Natural killer cell treated with Interleukin-12 subunit alpha and Interleukin-12 subunit beta and Interleukin-15 and Interleukin-18, amount 100 ng/mL, for 72 hours (primary cell): ENCODE measurements around the gene LRG1. TPM values are rescaled to one million over a fixed set of nuclear protein-coding genes. Genes with fewer than 3 reads are reported as not detected.
A peak's percentile ranks its signal among the peaks of the same experiment; 100 is the strongest.

Experiments used
- ATAC-seq, 2 donors: fragments of 150-1000 bp; cut with Tn5 transposase in 1 of 2; sonication (Bioruptor Pico), chemical (Tn5 transposase) in 1 of 2; 2 replicates each; pipeline ENCODE4 v1.10.0; 2021
- DNase-seq: peaks from one replicate; pipeline ENCODE4 v3.0.0; 2022; ENCODE audit warnings: low spot score
- H3K27ac Mint-ChIP-seq, 2 donors: 1 replicate in 1 of 2; 2 replicates in 1 of 2; pipeline ENCODE4 v1.8.0; 2022; ENCODE audit warnings: mixed read lengths in 2 of 2, mild to moderate bottlenecking in 1 of 2, moderate library complexity in 1 of 2
- H3K27me3 Mint-ChIP-seq, 2 donors: 1 replicate in 1 of 2; 2 replicates in 1 of 2; pipeline ENCODE4 v1.8.0; 2022; ENCODE audit warnings: mixed read lengths in 2 of 2
- H3K36me3 Mint-ChIP-seq: one replicate; pipeline ENCODE4 v1.8.0; 2022; ENCODE audit warnings: mixed read lengths
- H3K4me1 Mint-ChIP-seq, 2 donors: 1 replicate in 1 of 2; 2 replicates in 1 of 2; pipeline ENCODE4 v1.8.0; 2022; ENCODE audit warnings: low read depth in 2 of 2, mixed read lengths in 2 of 2, mild to moderate bottlenecking in 1 of 2
- H3K4me3 Mint-ChIP-seq: one replicate; pipeline ENCODE4 v1.8.0; 2022; ENCODE audit warnings: mixed read lengths
- H3K9me3 Mint-ChIP-seq: 2 replicates; pipeline ENCODE4 v1.8.0; 2022; ENCODE audit warnings: mixed read lengths
- total RNA-seq, 2 donors: library from RNA; stranded (reverse); gene quantifications; one replicate each; pipeline ENCODE4 v1.2.3, GENCODE V29; 2022

The LRG1 gene, protein sequence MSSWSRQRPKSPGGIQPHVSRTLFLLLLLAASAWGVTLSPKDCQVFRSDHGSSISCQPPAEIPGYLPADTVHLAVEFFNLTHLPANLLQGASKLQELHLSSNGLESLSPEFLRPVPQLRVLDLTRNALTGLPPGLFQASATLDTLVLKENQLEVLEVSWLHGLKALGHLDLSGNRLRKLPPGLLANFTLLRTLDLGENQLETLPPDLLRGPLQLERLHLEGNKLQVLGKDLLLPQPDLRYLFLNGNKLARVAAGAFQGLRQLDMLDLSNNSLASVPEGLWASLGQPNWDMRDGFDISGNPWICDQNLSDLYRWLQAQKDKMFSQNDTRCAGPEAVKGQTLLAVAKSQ
- under 1 TPM in 1 of 2 donors, not detected in 1; 0.36 TPM for total RNA-seq

DNA sequence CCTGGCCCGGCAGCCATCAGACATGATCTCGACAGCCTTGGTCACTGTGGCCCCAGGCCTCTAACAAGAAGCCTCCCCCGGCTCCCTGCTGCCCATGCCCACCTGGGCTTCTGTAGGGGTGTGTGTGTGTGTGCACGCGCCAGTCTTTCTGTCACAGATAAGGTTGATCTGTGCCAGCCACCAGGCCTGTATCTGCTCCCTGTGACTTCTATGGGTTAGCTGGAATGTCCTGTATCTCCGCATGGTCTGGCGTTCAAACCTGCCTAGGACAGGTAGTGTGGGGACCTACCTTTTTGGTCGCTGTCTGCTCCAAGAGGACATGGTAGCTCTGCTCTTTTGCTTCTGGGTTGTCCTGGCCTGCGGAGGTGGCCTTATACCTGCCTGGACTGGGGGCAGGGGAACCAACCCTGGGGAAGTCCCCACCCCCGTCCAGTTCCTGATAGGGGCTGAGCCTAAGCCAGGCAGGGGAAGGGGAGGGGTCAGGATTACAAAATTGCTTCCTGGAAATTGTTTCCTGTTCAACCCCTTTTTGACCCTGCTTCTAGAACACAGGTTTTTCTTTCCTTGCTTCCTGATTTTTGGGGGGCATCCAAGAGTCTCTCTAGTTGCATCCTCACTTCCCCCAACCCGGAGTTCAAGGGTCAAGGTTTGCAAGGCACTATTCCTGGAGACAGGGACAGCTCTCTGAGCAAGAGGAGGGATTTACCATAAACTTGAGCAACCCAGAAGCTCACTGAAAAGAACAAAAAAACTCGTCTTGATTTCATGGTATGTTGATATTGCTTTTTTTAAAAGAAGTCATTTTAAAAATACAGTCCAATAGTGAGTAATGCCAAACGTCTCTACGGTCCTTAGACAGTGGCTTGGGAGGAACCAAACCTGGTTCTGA lies at the start of gene LRG1:
LRG1 (minus strand) TSS at position 344 of the 889 bp plus-strand sequence; CDS start at position 321, 23 bp downstream.
- peaks cover 0 to 9% of the 10 kb centered on the region in 2 donors for H3K4me1 Mint-ChIP-seq
- peak within 1 kb of the TSS; percentile 26 for H3K4me3 Mint-ChIP-seq
- DNase-seq = no peak
- H3K36me3 Mint-ChIP-seq = no peaks in the 10 kb centered on the region
- peak within 1 kb of the TSS; percentile 49 to 53 for H3K27ac Mint-ChIP-seq
- ATAC-seq = peak in 1 of 2 donors; percentile 52
- H3K27me3 Mint-ChIP-seq = peaks cover 7 to 10% of the 10 kb centered on the region in 2 donors
- H3K9me3 Mint-ChIP-seq = no peaks in the 10 kb centered on the region

DNA sequence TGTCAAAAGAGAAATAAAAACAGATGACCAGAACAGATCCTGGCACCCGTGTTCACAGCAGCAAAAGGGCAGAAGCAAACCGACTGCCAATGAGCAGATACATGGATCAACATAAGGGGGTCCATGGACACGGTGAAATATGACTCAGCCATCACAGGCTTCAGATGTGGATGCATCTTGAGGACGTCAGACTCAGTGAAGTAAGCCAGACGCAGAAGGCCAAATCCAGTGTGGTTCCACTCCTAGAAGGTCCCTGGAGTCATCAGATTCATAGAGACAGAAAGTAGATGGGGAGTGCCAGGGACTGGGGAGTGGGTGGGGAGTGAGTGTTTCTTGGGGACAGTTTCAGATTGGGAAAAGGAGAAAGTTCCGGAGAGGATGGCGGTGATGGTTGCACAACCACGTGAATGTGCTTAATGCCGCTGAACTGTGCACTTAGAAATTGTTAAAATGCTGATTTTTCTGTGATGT lies 48.5 kb upstream of the LRG1 start:
- Mint-ChIP-seq H3K4me1 (no peaks in the 10 kb centered on the region), H3K36me3 (peaks cover 6% of the 10 kb centered on the region), H3K27me3 (peaks cover 18 to 19% of the 10 kb centered on the region in 2 donors), H3K27ac (no peak overlapping the region), H3K4me3 (no peak overlapping the region), H3K9me3 (no peaks in the 10 kb centered on the region)
- ATAC-seq (no peak), DNase-seq (no peak)

DNA sequence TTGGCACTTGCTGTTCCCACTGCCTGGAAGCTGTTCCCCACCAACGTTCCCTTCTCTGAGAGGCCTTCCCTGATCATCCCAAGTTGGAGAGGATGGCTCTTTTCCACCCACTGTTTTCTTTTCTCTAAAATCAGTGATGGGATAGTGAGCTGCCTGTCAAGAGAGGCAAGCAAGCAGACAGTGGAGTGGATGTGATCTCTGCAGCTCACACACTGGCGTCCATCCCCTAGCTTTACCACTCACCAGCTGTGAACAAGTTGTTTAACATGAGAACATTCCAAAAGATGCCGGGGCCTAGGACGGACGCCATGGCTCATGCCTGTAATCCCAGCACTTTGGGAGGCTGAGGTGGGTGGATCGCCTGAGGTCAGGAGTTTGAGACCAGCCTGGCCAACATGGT lies 47.7 kb upstream of the LRG1 start:
- peaks cover 6% of the 10 kb centered on the region for H3K36me3 Mint-ChIP-seq
- no peak overlapping the region for H3K27ac Mint-ChIP-seq
- DNase-seq (no peak), ATAC-seq (no peak)
- H3K4me1 Mint-ChIP-seq = peaks cover 0 to under 1% of the 10 kb centered on the region in 2 donors
- peaks cover 18 to 21% of the 10 kb centered on the region in 2 donors for H3K27me3 Mint-ChIP-seq
- H3K9me3 Mint-ChIP-seq = no peaks in the 10 kb centered on the region
- no peak overlapping the region for H3K4me3 Mint-ChIP-seq

DNA sequence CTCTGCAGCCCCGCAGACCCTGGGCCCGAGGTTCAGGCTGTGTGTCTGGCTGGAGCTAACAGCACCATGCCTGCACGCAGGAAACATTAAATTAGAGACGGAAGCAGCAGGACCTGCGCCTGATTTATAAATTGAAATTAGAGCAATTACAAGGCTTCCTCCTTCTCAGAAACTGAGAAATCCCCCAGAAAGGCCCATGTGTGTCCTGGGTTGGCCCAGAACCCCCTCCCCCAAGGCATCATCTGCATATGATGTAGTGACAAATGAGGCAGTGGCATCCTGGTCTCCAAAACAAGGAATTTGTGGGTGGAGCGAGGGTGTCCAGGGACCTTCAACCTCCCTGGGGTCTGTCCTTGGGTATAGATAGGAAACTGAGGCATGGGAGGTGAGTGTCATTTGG lies 46.9 kb upstream of the LRG1 start:
- ATAC-seq (no peak), DNase-seq (no peak)
- no peaks in the 10 kb centered on the region for H3K9me3 Mint-ChIP-seq
- H3K36me3 Mint-ChIP-seq = peaks cover 6% of the 10 kb centered on the region
- H3K4me3 Mint-ChIP-seq = no peak overlapping the region
- H3K27ac Mint-ChIP-seq = no peak overlapping the region
- peaks cover 23 to 27% of the 10 kb centered on the region in 2 donors for H3K27me3 Mint-ChIP-seq
- H3K4me1 Mint-ChIP-seq = peaks cover 3 to 6% of the 10 kb centered on the region in 2 donors

DNA sequence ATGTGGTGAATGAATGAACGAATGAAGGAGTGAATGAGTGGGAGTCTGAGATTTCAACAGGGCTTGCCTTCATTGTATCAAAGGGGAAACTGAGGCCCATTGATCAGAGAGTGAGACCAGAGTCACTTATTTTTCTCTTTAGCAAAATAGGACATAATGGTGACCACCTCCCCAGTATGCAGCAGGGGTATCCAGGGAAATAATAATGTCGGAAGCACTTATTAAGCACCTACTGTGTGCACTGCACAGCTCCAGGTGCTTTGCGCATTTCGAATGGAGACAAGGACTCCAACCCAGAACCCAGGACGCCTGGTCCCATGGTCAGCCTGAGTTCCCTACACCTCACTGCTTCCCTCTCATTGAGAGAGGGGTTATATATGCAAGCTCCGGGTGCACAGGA lies 46.4 kb upstream of the LRG1 start:
- Mint-ChIP-seq H3K27ac (no peak overlapping the region), H3K9me3 (no peaks in the 10 kb centered on the region), H3K27me3 (peaks cover 19 to 24% of the 10 kb centered on the region in 2 donors), H3K4me1 (peaks cover 3 to 6% of the 10 kb centered on the region in 2 donors), H3K36me3 (peaks cover 6% of the 10 kb centered on the region), H3K4me3 (no peak overlapping the region)
- no peak for ATAC-seq
- no peak for DNase-seq

DNA sequence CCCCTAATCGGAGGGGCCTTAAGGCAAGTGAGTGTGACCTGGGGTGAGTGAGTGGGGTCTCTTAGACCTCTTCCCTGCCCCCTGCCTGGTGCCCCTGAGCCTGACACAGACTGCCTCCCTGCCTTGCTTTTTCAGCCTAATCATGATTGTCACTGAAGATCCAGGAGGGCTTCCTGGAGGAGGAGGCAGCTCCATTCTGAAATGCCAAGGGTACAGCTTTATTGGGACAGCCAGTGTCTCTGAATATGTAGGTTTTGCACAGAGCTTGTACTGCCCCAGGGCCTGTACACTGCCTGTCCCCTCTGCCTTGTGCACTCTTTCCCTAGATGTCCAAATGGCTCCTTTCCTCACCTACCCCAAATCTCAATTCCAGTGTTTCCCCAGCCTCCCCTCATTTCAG lies 45.7 kb upstream of the LRG1 start:
- H3K4me3 Mint-ChIP-seq = no peak overlapping the region

DNA sequence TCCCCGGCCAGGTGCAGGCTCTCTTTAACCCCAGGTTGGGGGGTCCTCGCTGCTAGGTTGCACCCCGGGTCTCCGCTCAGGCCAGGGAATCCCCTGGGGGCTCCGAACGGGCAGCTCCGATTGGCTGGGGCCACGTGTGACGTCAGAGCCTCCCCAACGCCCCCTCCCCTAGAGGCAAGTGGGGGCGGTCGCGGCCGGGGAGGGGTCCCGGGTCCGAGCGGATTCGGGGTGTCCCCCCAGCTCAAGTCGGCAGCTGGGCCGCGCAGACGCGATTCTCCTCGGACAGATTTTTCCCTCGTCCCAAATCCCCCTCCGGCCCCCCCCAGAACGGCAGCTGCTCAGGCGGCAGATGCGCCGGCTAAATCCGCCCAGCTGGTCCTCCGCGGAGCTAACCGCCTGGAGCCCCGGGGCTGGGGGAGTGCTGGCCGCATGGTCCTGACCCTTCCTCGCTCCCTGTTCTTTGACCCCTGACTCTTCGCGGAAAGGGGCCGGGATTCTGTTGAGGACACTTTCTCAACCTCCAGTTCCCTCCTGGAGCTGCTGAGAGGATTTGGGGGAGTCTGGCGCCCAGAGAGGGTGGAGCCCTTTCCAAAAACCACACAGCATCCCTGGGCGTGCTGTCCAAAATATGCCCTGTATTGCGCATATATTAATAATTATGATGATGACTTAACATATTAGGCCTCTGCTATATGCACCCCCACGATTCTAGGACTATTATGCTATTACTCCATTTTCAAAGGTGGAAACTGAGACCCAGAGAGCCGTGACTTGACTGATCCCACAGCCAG lies 45.0 kb upstream of the LRG1 start:
- ATAC-seq (no peak), DNase-seq (no peak)
- no peaks in the 10 kb centered on the region for H3K9me3 Mint-ChIP-seq
- peaks cover 17 to 22% of the 10 kb centered on the region in 2 donors for H3K27me3 Mint-ChIP-seq
- H3K4me1 Mint-ChIP-seq = peaks cover 3 to 6% of the 10 kb centered on the region in 2 donors
- no peak overlapping the region for H3K27ac Mint-ChIP-seq
- H3K4me3 Mint-ChIP-seq = no peak overlapping the region
- H3K36me3 Mint-ChIP-seq = peaks cover 6% of the 10 kb centered on the region

More for the DNA sequence above, 45.7 kb upstream of the LRG1 start:
- no peak overlapping the region for H3K27ac Mint-ChIP-seq
- ATAC-seq (no peak), DNase-seq (no peak)
- H3K36me3 Mint-ChIP-seq = peaks cover 6% of the 10 kb centered on the region
- H3K4me1 Mint-ChIP-seq = peaks cover 3 to 6% of the 10 kb centered on the region in 2 donors
- peaks cover 19 to 22% of the 10 kb centered on the region in 2 donors for H3K27me3 Mint-ChIP-seq
- H3K9me3 Mint-ChIP-seq = no peaks in the 10 kb centered on the region

DNA sequence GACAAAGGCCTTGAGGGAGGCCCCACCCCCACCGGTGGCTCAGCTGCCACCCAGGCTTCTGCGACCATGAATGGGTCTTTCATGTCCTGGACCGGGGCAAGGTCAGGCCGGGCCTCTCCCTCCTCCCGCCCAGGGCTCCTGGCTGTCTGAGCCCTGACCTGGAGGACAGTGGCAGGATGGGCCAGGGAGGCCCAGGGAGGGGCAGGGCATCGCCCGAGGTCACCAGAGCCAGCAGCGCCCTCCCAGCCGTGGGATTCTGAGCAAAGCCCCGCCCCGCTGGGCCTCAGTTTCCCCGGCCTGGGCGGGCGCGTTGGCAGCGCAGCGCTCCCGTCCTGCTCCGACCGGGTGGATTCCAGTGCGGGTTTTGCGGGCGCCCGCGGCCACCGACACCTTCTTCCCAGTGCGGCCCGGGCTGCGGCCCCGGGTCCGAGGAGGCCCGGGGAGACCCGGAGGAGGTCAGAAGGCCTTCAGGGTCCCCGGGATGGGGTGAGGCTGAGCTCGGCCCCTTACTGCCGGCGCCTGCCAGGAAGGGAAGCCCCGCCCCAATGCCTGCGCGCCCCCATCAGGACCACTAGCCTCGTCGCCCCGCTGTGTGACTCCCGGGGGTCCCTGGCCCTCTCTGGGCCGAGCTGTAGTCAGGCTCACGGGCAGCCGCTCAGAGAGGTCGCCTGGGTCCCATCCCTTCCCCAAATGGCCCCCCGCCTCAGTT lies 44.3 kb upstream of the LRG1 start:
- DNase-seq = no peak
- Mint-ChIP-seq H3K4me3 (no peak overlapping the region), H3K9me3 (no peaks in the 10 kb centered on the region), H3K27me3 (peaks cover 20 to 22% of the 10 kb centered on the region in 2 donors), H3K4me1 (peaks cover 3 to 6% of the 10 kb centered on the region in 2 donors), H3K36me3 (peaks cover 6% of the 10 kb centered on the region), H3K27ac (no peak overlapping the region)
- peak in 1 of 2 donors; percentile 5 for ATAC-seq

DNA sequence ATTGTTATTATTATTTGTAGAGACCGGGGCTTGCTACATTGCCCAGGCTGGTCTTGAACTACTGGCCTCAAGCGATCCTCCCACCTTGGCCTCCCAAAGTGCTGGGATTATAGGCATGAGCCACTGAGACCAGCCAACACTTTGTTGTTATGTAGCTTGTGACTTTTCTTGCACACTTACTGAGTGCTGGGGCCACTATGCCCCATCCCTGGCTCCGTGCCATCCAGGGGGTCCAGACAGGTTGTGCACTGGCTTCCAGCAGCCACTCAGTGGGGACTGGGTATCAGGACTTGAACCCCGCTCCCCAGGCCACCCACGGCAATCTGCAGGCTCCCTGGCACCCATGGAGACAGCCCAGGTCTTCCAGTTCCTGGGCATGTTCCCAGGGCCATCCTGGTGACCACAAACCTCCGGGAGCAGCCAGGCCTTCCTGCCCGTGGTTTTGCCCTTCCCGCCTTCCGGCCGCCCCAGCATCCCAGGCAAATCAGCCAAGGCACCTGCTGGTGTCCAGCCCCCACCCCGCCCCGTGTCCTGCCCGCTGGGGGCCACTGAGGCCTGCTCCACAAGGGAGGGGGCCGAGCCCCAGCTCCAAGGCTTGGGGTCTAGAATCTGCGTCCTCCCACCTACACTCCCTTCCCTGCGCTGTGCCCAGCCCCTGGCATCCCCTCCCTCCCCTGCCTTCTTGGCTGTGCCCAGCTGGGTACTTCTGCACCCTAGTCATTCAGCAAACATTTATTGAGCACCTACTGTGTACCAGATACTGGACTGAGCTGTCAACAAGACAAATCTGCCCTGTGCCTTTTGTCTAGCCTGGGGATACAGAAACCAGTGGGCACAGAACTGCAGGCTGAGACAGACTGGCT lies 43.4 kb upstream of the LRG1 start:
- H3K27me3 Mint-ChIP-seq = peaks cover 28 to 32% of the 10 kb centered on the region in 2 donors
- DNase-seq (no peak), ATAC-seq (no peak)
- H3K9me3 Mint-ChIP-seq = no peaks in the 10 kb centered on the region
- no peak overlapping the region for H3K27ac Mint-ChIP-seq
- H3K4me3 Mint-ChIP-seq = no peak overlapping the region
- H3K4me1 Mint-ChIP-seq = peaks cover 3 to 6% of the 10 kb centered on the region in 2 donors
- peaks cover 6% of the 10 kb centered on the region for H3K36me3 Mint-ChIP-seq

DNA sequence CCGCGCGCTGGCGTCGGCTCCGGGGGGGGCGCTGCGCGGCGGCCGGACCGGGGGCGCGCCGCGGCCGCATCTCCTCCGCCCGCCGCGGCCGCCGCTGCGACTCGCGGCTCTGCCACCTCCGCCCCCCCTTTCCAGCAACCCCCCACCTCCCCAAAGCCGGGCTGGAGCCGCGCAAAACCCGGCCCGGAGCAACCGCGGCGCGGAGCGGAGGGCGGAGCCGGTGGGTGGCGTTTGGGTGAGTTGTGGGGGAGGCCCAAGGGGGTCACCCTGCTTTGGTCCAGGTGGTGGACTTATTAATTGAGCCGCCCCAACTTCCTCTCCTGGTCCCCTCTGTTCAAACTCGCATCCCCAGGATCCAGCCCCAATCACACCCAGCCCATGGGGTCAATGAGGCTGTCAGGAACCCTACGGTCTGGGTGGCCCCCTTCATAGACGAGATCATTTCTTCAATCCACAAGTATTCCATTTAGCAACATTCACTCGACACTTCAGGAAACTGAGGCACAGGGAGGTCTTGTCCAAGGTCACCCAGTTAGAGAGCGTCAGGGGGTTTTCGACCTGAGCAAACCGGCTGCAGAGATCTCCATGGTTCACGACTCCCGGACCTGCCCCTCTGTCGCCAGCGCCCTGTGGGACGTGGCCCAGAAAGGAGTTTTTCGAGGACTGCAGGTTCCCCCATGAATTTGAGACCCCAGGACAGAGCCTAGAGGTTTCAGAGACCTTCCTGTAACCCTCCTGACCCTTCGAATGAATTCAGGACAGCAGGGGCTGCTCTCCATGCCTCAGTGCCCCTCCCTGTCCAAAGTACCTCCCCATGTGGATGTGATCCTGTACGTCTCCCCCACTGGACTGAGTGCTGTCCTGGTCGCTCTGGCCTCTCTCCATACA lies 42.1 kb upstream of the LRG1 start:
- ATAC-seq = no peak
- DNase-seq = no peak
- no peaks in the 10 kb centered on the region for H3K9me3 Mint-ChIP-seq
- peaks cover 28 to 32% of the 10 kb centered on the region in 2 donors for H3K27me3 Mint-ChIP-seq
- H3K36me3 Mint-ChIP-seq = peaks cover 6% of the 10 kb centered on the region
- no peak overlapping the region for H3K27ac Mint-ChIP-seq
- H3K4me3 Mint-ChIP-seq = peak overlapping the region; percentile 41
- H3K4me1 Mint-ChIP-seq = peaks cover 3 to 6% of the 10 kb centered on the region in 2 donors

DNA sequence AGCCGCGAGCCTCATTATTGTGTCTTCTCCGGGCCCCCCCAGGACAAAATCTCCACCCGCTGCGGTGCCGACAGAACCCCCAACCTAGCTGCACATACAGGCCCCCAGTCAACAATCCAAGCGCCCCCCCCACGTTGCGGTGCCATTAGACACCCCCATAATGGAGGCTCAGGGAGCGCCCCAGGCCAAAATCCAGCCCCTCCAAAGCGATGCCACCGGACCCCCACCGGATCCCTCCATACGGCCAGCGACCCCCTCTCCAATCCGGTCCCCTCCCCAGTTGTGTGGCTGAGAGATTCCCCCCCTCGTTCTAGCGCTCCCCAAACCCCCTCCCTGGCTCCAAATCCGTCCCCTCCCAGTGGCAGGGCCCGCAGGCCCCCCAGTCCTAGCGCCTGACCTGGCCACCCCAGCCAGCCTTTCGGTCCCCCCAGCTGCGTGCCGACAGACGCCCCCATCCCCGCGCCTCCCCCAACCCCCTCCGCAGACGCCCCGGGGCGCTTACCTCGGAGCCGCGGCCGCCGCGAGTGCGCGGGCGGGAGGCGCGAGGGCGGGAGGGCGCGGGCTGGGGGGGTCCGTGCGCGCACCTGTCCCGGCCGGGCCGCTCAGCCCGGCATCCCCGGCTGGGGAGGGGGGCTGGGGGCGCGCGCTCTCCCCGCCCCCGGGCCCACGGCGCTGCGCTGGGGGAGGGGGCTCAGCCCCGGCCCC lies 41.3 kb upstream of the LRG1 start:
- H3K36me3 Mint-ChIP-seq = peaks cover 5% of the 10 kb centered on the region
- H3K27me3 Mint-ChIP-seq = peaks cover 32 to 37% of the 10 kb centered on the region in 2 donors
- no peak for DNase-seq
- H3K27ac Mint-ChIP-seq = no peak overlapping the region
- no peaks in the 10 kb centered on the region for H3K9me3 Mint-ChIP-seq
- H3K4me3 Mint-ChIP-seq = no peak overlapping the region
- no peak for ATAC-seq
- peaks cover 3 to 6% of the 10 kb centered on the region in 2 donors for H3K4me1 Mint-ChIP-seq
